ENCODE measurements around the gene FAM47B.

GRCh38 chrX:34978171-34978570 is 35.6 kb downstream of the FAM47B start:
- TF ChIP-seq CREM (CRISPR knock-in tag; IDR thresholded peaks at IDR 0.05): no peak
- no peak for TF ChIP-seq FOXP4 (CRISPR knock-in tag; IDR thresholded peaks at IDR 0.05)
- TF ChIP-seq TEAD4 (CRISPR knock-in tag; IDR thresholded peaks at IDR 0.05): no peak
- TF ChIP-seq ZNF416 (CRISPR knock-in tag; IDR thresholded peaks at IDR 0.05): no peak
- no peak for TF ChIP-seq CTCF (IDR thresholded peaks at IDR 0.05)
- no peak for TF ChIP-seq ETV6 (CRISPR knock-in tag; IDR thresholded peaks at IDR 0.05)
- TF ChIP-seq ESRRA (CRISPR knock-in tag; IDR thresholded peaks at IDR 0.05; ENCODE audit: borderline replicate concordance): no peak
- no peak for TF ChIP-seq ATF1 (CRISPR knock-in tag; IDR thresholded peaks at IDR 0.05)
- no peak for TF ChIP-seq SMAD4 (CRISPR knock-in tag; IDR thresholded peaks at IDR 0.05)
- TF ChIP-seq, protein P1, sequence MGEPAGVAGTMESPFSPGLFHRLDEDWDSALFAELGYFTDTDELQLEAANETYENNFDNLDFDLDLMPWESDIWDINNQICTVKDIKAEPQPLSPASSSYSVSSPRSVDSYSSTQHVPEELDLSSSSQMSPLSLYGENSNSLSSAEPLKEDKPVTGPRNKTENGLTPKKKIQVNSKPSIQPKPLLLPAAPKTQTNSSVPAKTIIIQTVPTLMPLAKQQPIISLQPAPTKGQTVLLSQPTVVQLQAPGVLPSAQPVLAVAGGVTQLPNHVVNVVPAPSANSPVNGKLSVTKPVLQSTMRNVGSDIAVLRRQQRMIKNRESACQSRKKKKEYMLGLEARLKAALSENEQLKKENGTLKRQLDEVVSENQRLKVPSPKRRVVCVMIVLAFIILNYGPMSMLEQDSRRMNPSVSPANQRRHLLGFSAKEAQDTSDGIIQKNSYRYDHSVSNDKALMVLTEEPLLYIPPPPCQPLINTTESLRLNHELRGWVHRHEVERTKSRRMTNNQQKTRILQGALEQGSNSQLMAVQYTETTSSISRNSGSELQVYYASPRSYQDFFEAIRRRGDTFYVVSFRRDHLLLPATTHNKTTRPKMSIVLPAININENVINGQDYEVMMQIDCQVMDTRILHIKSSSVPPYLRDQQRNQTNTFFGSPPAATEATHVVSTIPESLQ (CRISPR knock-in tag; IDR thresholded peaks at IDR 0.05): no peak
- no peak for TF ChIP-seq NR3C1 (CRISPR knock-in tag; conservative IDR thresholded peaks at IDR 0.05; ENCODE audit: low read depth)
- TF ChIP-seq CREB1 (CRISPR knock-in tag; IDR thresholded peaks at IDR 0.05): no peak
- TF ChIP-seq AFF4 (CRISPR knock-in tag; IDR thresholded peaks at IDR 0.05; ENCODE audit: borderline replicate concordance): no peak

Data from WTC11 (cell line).